HG03457 (cell line): ENCODE measurements around the gene RNU1-4.
"Not testable (repeated sequence)": the region's sequence is repeated elsewhere in the genome, so short reads cannot be mapped to it uniquely, and the experiment has no call there.

ENCODE experiments used
- ATAC-seq: cut with Tn5 transposase; IDR thresholded peaks from one replicate; pipeline ENCODE4 v1.9.1; 2021; ENCODE audit warnings: moderate number of reproducible peaks; ENCODE audit not compliant: unreplicated experiment

Gene RNU1-4

GRCh38 chr1:16707130-16708093 is 32.9 kb upstream of the RNU1-4 start:
- not testable (repeated sequence) for ATAC-seq

GRCh38 chr1:16708704-16709103 is 31.6 kb upstream of the RNU1-4 start:
- ATAC-seq, result not testable (repeated sequence)

- not testable (repeated sequence) for ATAC-seq
Observed at GRCh38 chr1:16709659-16710087, 30.6 kb upstream of the RNU1-4 start.

- not testable (repeated sequence) for ATAC-seq
Observed at GRCh38 chr1:16710618-16711017, 29.7 kb upstream of the RNU1-4 start.

- ATAC-seq, result not testable (repeated sequence)
Observed at GRCh38 chr1:16712131-16712530, 28.2 kb upstream of the RNU1-4 start.

- not testable (repeated sequence) for ATAC-seq
Observed at GRCh38 chr1:16712582-16712981, 27.7 kb upstream of the RNU1-4 start.

- ATAC-seq, result not testable (repeated sequence)
Observed at GRCh38 chr1:16712984-16713383, 27.3 kb upstream of the RNU1-4 start.

GRCh38 chr1:16713480-16713879 is 26.8 kb upstream of the RNU1-4 start:
- ATAC-seq, result not testable (repeated sequence)

GRCh38 chr1:16716691-16717335 is 23.5 kb upstream of the RNU1-4 start:
- ATAC-seq, result no peak

GRCh38 chr1:16717336-16718098 is 22.8 kb upstream of the RNU1-4 start:
- no peak for ATAC-seq

- ATAC-seq, result not testable (repeated sequence)
Observed at GRCh38 chr1:16718099-16718907, 22.0 kb upstream of the RNU1-4 start.

- ATAC-seq, result no peak
Observed at GRCh38 chr1:16718908-16719533, 21.3 kb upstream of the RNU1-4 start.

- ATAC-seq, result no peak
Observed at GRCh38 chr1:16719571-16720350, 20.6 kb upstream of the RNU1-4 start.

GRCh38 chr1:16720351-16721223 is 19.7 kb upstream of the RNU1-4 start:
- no peak for ATAC-seq

- ATAC-seq, result no peak
Observed at GRCh38 chr1:16721871-16722641, 18.3 kb upstream of the RNU1-4 start.

GRCh38 chr1:16724718-16725438 is 15.4 kb upstream of the RNU1-4 start:
- no peak for ATAC-seq
